ENCODE results near the gene ADSL.

ADSL gene

DNA sequence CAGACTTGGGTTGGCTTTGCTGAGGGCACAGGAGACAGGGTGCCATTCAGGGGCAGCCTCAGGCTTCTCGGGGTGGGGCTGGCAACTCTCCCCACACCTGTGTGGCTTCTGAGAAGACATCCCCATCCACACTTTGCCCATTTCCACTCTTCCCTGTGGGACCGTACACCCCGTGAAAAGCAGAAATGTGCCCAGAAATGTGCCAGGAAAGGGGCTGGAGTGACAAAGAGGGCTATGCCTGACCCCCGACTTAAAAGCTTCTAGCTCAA, 74.7 kb downstream of the ADSL start:
- peaks cover 48% of the 10 kb centered on the region for H3K36me3 Mint-ChIP-seq
- no peak overlapping the region for H3K27ac Mint-ChIP-seq
- no peak for ATAC-seq
- H3K4me3 Mint-ChIP-seq = no peak overlapping the region
- H3K27me3 Mint-ChIP-seq = no peaks in the 10 kb centered on the region
- peaks cover 21% of the 10 kb centered on the region for H3K4me1 Mint-ChIP-seq
- no peaks in the 10 kb centered on the region for H3K9me3 Mint-ChIP-seq

DNA sequence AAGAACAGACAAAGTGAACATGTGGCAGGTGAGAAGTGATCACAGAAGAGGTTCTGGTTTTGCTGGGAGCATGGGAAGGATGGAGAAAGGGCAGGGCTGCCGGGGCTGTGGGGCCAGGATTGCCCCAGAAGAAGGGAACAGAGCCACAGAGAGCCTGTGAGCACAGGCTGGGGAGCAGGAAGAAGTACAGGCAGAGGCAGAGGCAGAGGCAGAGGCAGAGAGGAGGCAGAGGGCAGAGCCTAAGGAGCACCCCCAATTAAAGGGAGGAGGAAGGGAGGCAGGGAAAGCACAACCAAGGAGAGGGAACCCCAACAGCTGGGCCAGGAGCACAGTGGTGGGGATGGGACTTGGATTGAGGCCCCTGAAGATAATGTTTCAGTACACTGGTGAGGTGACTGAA, 75.6 kb downstream of the ADSL start:
- no peaks in the 10 kb centered on the region for H3K9me3 Mint-ChIP-seq
- peaks cover 49% of the 10 kb centered on the region for H3K36me3 Mint-ChIP-seq
- no peak for ATAC-seq
- H3K27ac Mint-ChIP-seq = peak overlapping the region; percentile 58
- H3K4me1 Mint-ChIP-seq = peaks cover 13% of the 10 kb centered on the region
- H3K4me3 Mint-ChIP-seq = no peak overlapping the region
- no peaks in the 10 kb centered on the region for H3K27me3 Mint-ChIP-seq

GRCh38 chr22:40422558-40423309, 76.4 kb downstream of the ADSL start:
- Mint-ChIP-seq H3K9me3 (no peaks in the 10 kb centered on the region), H3K4me3 (no peak overlapping the region), H3K36me3 (peaks cover 57% of the 10 kb centered on the region), H3K27me3 (no peaks in the 10 kb centered on the region), H3K27ac (peak overlapping the region; percentile 58), H3K4me1 (peaks cover 13% of the 10 kb centered on the region)
- no peak for ATAC-seq

DNA sequence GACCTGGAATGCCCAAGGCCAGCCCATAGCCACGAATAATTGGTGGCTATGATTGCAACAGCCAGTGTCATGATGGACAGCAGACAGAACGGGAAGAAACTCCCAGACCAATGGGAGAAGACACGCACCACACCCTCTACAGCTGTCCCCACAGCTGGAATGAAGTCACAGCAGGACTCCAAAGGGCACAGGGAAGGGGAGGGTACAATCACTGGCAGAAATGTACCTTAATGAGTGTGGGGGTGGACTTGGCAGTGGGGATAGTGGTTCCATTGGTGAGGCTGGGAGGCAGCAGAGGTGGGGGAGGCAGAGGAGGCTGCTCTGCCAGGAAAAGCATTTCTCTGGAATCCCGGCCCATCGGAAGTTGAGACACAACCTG, 77.0 kb downstream of the ADSL start:
- no peaks in the 10 kb centered on the region for H3K9me3 Mint-ChIP-seq
- H3K27ac Mint-ChIP-seq = no peak overlapping the region
- peaks cover 13% of the 10 kb centered on the region for H3K4me1 Mint-ChIP-seq
- H3K4me3 Mint-ChIP-seq = no peak overlapping the region
- ATAC-seq = no peak
- no peaks in the 10 kb centered on the region for H3K27me3 Mint-ChIP-seq
- H3K36me3 Mint-ChIP-seq = peaks cover 55% of the 10 kb centered on the region

- no peak for ATAC-seq
- Mint-ChIP-seq H3K36me3 (peaks cover 61% of the 10 kb centered on the region), H3K27me3 (no peaks in the 10 kb centered on the region), H3K4me1 (peaks cover 17% of the 10 kb centered on the region), H3K4me3 (no peak overlapping the region), H3K9me3 (no peaks in the 10 kb centered on the region), H3K27ac (no peak overlapping the region)
Observed at GRCh38 chr22:40423882-40424640, 77.8 kb downstream of the ADSL start.

GRCh38 chr22:40425082-40425481, 78.8 kb downstream of the ADSL start:
- Mint-ChIP-seq H3K4me3 (no peak overlapping the region), H3K9me3 (no peaks in the 10 kb centered on the region), H3K27ac (no peak overlapping the region), H3K4me1 (peaks cover 26% of the 10 kb centered on the region), H3K27me3 (no peaks in the 10 kb centered on the region), H3K36me3 (peaks cover 70% of the 10 kb centered on the region)
- no peak for ATAC-seq

- H3K27ac Mint-ChIP-seq = no peak overlapping the region
- H3K4me3 Mint-ChIP-seq = no peak overlapping the region
Observed at GRCh38 chr22:40426594-40427333, 80.5 kb downstream of the ADSL start.

GRCh38 chr22:40428796-40429195, 82.5 kb downstream of the ADSL start:
- ATAC-seq = no peak
- peak overlapping the region; percentile 75 for H3K27ac Mint-ChIP-seq
- no peaks in the 10 kb centered on the region for H3K9me3 Mint-ChIP-seq
- peaks cover 56% of the 10 kb centered on the region for H3K36me3 Mint-ChIP-seq
- no peaks in the 10 kb centered on the region for H3K27me3 Mint-ChIP-seq
- H3K4me3 Mint-ChIP-seq = no peak overlapping the region
- peaks cover 35% of the 10 kb centered on the region for H3K4me1 Mint-ChIP-seq

More at GRCh38 chr22:40426594-40427333, 80.5 kb downstream of the ADSL start:
- Mint-ChIP-seq H3K9me3 (no peaks in the 10 kb centered on the region), H3K36me3 (peaks cover 76% of the 10 kb centered on the region), H3K27me3 (no peaks in the 10 kb centered on the region), H3K4me1 (peaks cover 31% of the 10 kb centered on the region)
- ATAC-seq = no peak

- peak overlapping the region; percentile 75 for H3K27ac Mint-ChIP-seq
- H3K36me3 Mint-ChIP-seq = peaks cover 62% of the 10 kb centered on the region
- H3K4me3 Mint-ChIP-seq = no peak overlapping the region
- ATAC-seq = no peak
- no peaks in the 10 kb centered on the region for H3K9me3 Mint-ChIP-seq
- H3K27me3 Mint-ChIP-seq = no peaks in the 10 kb centered on the region
- H3K4me1 Mint-ChIP-seq = peaks cover 42% of the 10 kb centered on the region
Observed at GRCh38 chr22:40429481-40429880, 83.2 kb downstream of the ADSL start.

DNA sequence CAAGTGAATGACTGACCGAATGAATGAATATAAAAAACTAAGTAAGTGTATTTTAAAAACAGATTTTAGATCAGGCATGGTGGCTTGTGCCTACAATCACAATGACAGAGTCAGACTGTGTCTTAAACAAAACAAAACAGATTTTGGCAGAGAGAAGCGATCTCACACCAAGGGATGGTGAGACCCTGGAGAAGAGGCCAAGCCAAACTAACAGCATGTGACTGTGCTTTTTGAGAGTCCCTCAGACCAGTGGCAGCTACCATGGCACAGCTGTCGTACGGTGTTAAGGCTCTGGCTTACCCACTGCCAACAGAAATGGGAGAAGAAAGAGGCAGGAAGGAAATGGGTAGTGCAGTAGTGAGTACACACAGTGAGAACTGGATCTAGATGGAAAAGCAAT, 84.7 kb downstream of the ADSL start:
- Mint-ChIP-seq H3K4me1 (peaks cover 57% of the 10 kb centered on the region), H3K4me3 (no peak overlapping the region), H3K36me3 (peaks cover 56% of the 10 kb centered on the region), H3K27ac (peak overlapping the region; percentile 52), H3K27me3 (no peaks in the 10 kb centered on the region), H3K9me3 (no peaks in the 10 kb centered on the region)
- no peak for ATAC-seq

DNA sequence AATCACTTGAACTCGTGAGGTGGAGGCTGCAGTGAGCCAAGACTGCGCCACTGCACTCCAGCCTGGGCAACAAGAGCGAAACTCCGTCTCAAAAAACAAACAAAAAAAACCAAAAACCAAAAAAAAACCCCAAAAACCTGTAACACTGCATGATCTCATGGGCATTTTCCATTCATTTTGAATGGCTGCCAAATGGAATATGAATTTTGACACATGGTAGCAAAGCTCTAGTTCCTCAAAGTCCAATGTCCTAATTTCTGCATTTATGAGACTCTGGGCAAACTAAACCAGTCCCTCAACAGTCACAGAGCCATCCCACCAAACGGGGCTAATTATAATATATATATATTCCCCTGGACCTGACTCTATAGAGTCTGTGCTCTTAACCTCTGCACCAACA, 85.9 kb downstream of the ADSL start:
- Mint-ChIP-seq H3K4me1 (peaks cover 68% of the 10 kb centered on the region), H3K9me3 (no peaks in the 10 kb centered on the region), H3K27ac (peak overlapping the region; percentile 63), H3K27me3 (no peaks in the 10 kb centered on the region), H3K4me3 (no peak overlapping the region), H3K36me3 (peaks cover 45% of the 10 kb centered on the region)
- ATAC-seq = no peak

DNA sequence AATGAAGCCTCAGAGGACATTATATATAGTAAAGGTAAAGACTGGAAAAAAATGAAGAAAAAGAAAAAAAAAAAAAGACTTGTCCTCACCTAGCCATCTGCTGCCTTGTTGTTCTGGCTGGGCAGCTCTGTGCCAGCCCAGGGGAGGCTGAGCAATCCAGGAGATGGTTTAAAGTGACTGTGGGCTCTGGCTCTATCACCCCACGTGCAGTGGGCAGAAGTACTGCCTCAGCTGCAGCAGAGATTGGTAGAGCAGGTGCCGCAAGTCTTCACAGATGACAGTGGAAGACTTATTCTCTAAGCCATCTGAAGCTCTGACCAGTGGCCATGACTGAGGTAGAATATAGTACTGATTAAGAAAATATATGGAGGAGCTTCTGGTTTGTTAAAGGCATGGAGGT, 86.3 kb downstream of the ADSL start:
- H3K27me3 Mint-ChIP-seq = no peaks in the 10 kb centered on the region
- H3K9me3 Mint-ChIP-seq = no peaks in the 10 kb centered on the region
- peak overlapping the region; percentile 63 for H3K27ac Mint-ChIP-seq
- peaks cover 40% of the 10 kb centered on the region for H3K36me3 Mint-ChIP-seq
- H3K4me1 Mint-ChIP-seq = peaks cover 73% of the 10 kb centered on the region
- H3K4me3 Mint-ChIP-seq = no peak overlapping the region
- ATAC-seq = no peak

GRCh38 chr22:40433416-40434090, 87.3 kb downstream of the ADSL start:
- Mint-ChIP-seq H3K4me1 (peaks cover 82% of the 10 kb centered on the region), H3K9me3 (no peaks in the 10 kb centered on the region), H3K4me3 (no peak overlapping the region), H3K27me3 (no peaks in the 10 kb centered on the region), H3K36me3 (peaks cover 35% of the 10 kb centered on the region), H3K27ac (peak overlapping the region; percentile 76)
- ATAC-seq = no peak

DNA sequence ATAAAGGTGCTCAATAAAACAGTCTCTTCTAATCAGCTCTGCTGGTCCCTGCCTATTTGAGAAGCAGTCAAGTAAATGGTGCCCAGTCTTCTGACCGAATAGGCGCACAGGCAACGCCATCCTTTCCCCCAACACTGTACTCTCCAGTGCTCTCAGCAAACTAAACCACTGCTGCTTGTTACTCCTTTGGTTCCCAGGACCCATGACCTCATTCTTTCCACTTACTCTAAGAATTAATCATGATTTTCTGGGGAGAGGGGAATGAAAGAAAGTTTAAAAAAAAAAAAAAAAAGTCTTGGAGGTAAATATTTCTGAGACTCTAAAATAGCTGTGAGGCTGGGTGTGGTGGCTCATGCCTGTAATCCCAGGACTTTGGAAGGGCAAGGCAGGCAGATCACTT, 87.8 kb downstream of the ADSL start:
- ATAC-seq = no peak
- Mint-ChIP-seq H3K27me3 (no peaks in the 10 kb centered on the region), H3K9me3 (no peaks in the 10 kb centered on the region), H3K36me3 (peaks cover 29% of the 10 kb centered on the region), H3K4me3 (no peak overlapping the region), H3K4me1 (peaks cover 82% of the 10 kb centered on the region), H3K27ac (peak overlapping the region; percentile 76)

DNA sequence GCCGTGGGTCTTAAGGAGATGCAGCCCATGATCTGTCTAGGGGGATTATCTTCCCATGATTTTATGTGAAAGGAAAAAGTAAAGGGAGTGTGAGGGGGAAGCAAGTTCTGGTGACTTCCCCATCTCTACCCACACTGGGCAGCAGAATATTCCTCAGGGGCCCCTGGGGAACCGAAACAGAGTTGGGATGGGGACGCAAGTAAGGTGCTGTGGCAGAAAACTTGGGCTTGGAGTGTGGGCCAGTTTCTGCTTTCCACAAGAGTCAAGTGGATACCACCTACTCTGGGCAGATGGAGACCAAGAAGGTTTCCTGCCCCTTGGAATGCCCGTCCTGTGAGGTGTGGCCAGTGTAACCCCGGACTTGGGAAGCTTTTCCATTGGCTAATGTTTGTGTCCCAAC, 88.4 kb downstream of the ADSL start:
- peak overlapping the region; percentile 69 for H3K4me3 Mint-ChIP-seq
- ATAC-seq = no peak
- no peaks in the 10 kb centered on the region for H3K9me3 Mint-ChIP-seq
- H3K36me3 Mint-ChIP-seq = peaks cover 23% of the 10 kb centered on the region
- no peaks in the 10 kb centered on the region for H3K27me3 Mint-ChIP-seq
- peak overlapping the region; percentile 76 for H3K27ac Mint-ChIP-seq
- peaks cover 82% of the 10 kb centered on the region for H3K4me1 Mint-ChIP-seq
